ENCODE data around the gene FILIP1L. TPM values are rescaled to one million over a fixed set of nuclear protein-coding genes. Genes with fewer than 3 reads are reported as not detected.

FILIP1L gene
- total and polyA plus RNA-seq, 2 experiments from 2014 or later: 0.45 to 0.82 TPM

DNA sequence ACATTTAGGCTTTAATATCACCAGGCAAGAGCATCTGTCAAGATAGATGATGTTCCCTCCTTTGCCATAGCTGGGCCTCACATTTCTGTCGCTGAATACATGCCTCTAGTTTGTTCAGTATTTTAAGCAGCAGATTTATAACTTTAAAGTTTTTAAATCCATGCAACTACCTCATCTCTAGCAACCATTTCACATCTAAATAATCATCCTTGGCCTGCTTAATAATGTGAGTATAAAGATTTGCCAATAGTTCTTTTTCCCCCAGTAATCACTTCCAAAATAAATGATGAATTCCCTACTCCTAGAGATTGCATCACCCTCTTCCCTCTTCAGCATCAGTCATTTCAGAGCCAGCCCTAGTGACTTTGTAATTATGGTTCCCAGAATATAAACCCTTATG lies 36.2 kb upstream of the FILIP1L start:
- no peaks in the 10 kb centered on the region for H3K9me3 ChIP-seq (ENCODE audit: low read depth)
- no peak overlapping the region for H3K27ac ChIP-seq
- no peak overlapping the region for H3K4me3 ChIP-seq
- H3K4me1 ChIP-seq (ENCODE audit: low read depth): peaks cover 9% of the 10 kb centered on the region
- H3K36me3 ChIP-seq: no peaks in the 10 kb centered on the region
- TF ChIP-seq, protein P1, sequence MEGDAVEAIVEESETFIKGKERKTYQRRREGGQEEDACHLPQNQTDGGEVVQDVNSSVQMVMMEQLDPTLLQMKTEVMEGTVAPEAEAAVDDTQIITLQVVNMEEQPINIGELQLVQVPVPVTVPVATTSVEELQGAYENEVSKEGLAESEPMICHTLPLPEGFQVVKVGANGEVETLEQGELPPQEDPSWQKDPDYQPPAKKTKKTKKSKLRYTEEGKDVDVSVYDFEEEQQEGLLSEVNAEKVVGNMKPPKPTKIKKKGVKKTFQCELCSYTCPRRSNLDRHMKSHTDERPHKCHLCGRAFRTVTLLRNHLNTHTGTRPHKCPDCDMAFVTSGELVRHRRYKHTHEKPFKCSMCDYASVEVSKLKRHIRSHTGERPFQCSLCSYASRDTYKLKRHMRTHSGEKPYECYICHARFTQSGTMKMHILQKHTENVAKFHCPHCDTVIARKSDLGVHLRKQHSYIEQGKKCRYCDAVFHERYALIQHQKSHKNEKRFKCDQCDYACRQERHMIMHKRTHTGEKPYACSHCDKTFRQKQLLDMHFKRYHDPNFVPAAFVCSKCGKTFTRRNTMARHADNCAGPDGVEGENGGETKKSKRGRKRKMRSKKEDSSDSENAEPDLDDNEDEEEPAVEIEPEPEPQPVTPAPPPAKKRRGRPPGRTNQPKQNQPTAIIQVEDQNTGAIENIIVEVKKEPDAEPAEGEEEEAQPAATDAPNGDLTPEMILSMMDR (IDR thresholded peaks at IDR 0.05; ENCODE audit: low read depth, low read length): no peak
- no peaks in the 10 kb centered on the region for H3K27me3 ChIP-seq
- DNase-seq (ENCODE audit: low read depth in 1 of 2, low spot score in 1 of 2): peak in 1 of 2 donors; percentile 50

DNA sequence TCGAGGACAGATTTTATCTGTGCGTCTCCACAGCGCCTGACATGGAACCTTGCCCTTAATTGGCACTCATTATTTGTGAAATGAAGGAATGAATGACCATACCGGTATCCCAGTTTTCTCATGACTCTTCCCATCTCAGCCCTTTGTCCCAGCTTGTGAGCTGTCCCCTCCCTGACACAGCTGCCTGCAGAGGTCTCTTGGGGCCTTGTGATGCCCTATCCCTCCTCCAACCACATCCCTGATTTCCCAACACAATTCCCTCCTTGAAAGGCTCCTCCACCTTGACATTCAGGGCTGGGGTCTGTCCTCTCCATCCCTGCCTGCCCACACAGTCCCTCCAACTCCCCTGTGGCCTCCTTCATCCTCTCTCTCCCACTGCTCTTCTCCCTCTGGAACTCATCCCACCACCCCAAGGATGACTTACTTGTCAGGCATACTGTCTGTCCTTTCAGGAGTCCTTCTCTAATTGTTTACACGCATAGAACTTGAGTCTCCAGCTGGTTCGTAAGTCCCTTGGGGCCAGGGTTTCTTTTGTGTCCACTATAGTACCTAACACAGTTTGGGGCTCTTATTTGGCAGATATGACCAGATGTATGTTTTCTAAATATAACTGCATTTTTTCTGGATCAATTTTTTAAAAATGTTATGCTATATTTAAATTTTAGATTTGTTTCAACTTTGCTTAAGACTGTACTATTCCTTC lies 35.6 kb upstream of the FILIP1L start:
- H3K9me3 ChIP-seq (ENCODE audit: low read depth): no peaks in the 10 kb centered on the region
- H3K27ac ChIP-seq: no peak overlapping the region
- TF ChIP-seq, protein P1 (IDR thresholded peaks at IDR 0.05; ENCODE audit: low read depth, low read length): no peak
- no peaks in the 10 kb centered on the region for H3K27me3 ChIP-seq
- DNase-seq (ENCODE audit: low read depth in 1 of 2, low spot score in 1 of 2): no peak
- H3K4me3 ChIP-seq: no peak overlapping the region
- peaks cover 9% of the 10 kb centered on the region for H3K4me1 ChIP-seq (ENCODE audit: low read depth)
- no peaks in the 10 kb centered on the region for H3K36me3 ChIP-seq

DNA sequence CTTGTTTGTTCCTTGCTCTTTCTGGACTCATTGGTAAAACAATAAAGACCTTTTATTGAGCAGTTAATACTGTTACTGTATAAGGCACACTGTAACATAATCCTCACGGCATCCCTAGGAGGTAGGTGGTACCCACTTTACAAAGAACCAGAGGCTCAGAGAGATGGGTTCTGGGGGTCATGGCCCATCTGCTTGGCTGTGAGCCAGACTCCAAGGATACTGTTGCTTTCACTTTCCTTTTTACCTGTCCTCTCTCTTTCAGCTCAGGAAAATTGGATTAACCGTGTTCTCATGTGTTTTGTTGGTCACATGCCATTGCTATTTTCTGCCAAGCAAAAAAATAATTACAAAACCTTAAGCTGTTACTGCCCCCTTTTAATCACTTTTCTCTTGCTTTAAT lies 34.8 kb upstream of the FILIP1L start:
- TF ChIP-seq, protein P1 (IDR thresholded peaks at IDR 0.05; ENCODE audit: low read depth, low read length): no peak
- Histone ChIP-seq H3K27me3 (no peaks in the 10 kb centered on the region), H3K4me3 (no peak overlapping the region), H3K36me3 (no peaks in the 10 kb centered on the region), H3K27ac (no peak overlapping the region), H3K4me1 (ENCODE audit: low read depth) (peaks cover 9% of the 10 kb centered on the region), H3K9me3 (ENCODE audit: low read depth) (no peaks in the 10 kb centered on the region)
- no peak for DNase-seq (ENCODE audit: low read depth in 1 of 2, low spot score in 1 of 2)

DNA sequence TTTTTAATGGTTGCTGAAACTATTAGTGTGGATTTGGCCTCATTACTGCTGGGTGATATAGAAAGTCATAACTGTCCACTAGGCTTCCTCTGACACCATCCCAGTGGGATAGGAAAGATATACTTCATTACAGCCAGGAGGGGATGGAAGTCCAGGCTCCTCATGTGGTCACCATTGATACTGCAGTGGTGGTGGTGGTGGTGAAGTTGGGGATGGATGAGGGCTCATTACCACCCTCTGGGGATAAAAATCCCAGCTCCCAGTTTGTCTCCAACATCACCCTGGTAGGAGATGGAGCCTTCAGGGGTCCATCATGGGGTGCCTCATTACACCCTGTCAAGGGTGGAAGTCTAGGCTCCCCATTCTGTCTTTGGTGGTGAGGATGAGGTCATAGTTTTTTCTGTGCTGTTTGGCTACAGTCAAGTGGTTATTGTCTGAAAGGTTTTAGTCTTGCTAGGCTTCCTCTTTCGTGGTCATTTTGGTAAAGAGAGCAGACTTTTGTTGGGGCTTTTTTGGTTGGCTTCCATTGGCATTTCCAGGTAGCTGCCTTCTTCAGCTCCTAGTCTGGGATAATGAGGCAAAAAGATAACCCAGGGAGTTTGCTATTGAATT lies 30.1 kb upstream of the FILIP1L start:
- DNase-seq (ENCODE audit: low read depth in 1 of 2, low spot score in 1 of 2): no peak
- Histone ChIP-seq H3K4me1 (ENCODE audit: low read depth) (no peaks in the 10 kb centered on the region), H3K4me3 (no peak overlapping the region), H3K27ac (no peak overlapping the region), H3K27me3 (no peaks in the 10 kb centered on the region), H3K9me3 (ENCODE audit: low read depth) (no peaks in the 10 kb centered on the region), H3K36me3 (no peaks in the 10 kb centered on the region)
- TF ChIP-seq, protein P1 (IDR thresholded peaks at IDR 0.05; ENCODE audit: low read depth, low read length): no peak

DNA sequence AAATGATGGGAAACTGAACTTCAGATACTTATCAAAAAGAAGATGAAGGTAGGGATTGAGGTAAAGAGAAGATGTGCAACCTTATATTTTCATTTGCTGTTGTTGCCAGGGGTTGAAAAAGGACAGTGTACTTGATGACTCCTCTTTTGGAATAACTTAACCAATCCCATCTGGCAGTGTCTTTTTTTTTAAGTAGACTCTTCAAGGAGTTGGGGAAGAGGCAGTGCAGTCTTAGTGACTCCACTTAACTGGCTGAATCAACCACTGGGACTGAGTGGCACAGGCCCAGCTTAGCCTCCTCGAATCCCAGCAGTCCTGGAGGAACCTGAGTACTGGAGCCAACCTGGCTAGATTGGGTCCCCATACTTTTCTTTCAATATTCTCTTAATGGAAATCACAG lies 27.3 kb upstream of the FILIP1L start:
- Histone ChIP-seq H3K27ac (no peak overlapping the region), H3K36me3 (no peaks in the 10 kb centered on the region), H3K9me3 (ENCODE audit: low read depth) (no peaks in the 10 kb centered on the region), H3K4me1 (ENCODE audit: low read depth) (no peaks in the 10 kb centered on the region), H3K4me3 (no peak overlapping the region), H3K27me3 (no peaks in the 10 kb centered on the region)
- TF ChIP-seq, protein P1 (IDR thresholded peaks at IDR 0.05; ENCODE audit: low read depth, low read length): no peak
- DNase-seq (ENCODE audit: low read depth in 1 of 2, low spot score in 1 of 2): no peak
